Naive B cell (primary cell): ENCODE measurements around the gene CIRBP. TPM values are rescaled to one million over a fixed set of nuclear protein-coding genes. Genes with fewer than 3 reads are reported as not detected.
"Not testable (repeated sequence)": the region's sequence is repeated elsewhere in the genome, so short reads cannot be mapped to it uniquely, and the experiment has no call there.

Source experiments
- ATAC-seq, 2 donors: fragments of 150-1000 bp; cut with Tn5 transposase; 2 replicates each; pipeline ENCODE4 v1.10.0; 2021; ENCODE audit warnings: low read depth in 2 of 2, mild to moderate bottlenecking in 2 of 2, moderate library complexity in 2 of 2
- DNase-seq: peaks from one replicate; pipeline ENCODE4 v3.0.0; 2022
- H3K27ac Mint-ChIP-seq, 6 donors: one replicate each; pipeline ENCODE4 v1.8.0; 2020 to 2022; ENCODE audit warnings: mild to moderate bottlenecking in 6 of 6, mixed read lengths in 6 of 6, moderate library complexity in 5 of 6, inconsistent platforms in 2 of 6
- H3K27me3 Mint-ChIP-seq, 3 donors: one replicate each; pipeline ENCODE4 v1.8.0; 2021 to 2022; ENCODE audit warnings: mixed read lengths in 3 of 3, mild to moderate bottlenecking in 1 of 3
- H3K36me3 Mint-ChIP-seq, 2 donors: one replicate each; pipeline ENCODE4 v1.8.0; 2020 to 2022; ENCODE audit warnings: mixed read lengths in 2 of 2, inconsistent platforms in 1 of 2, mild to moderate bottlenecking in 1 of 2
- H3K4me1 Mint-ChIP-seq, 3 donors: one replicate each; pipeline ENCODE4 v1.8.0; 2020 to 2022; ENCODE audit warnings: mixed read lengths in 3 of 3, inconsistent platforms in 1 of 3, mild to moderate bottlenecking in 1 of 3, moderate library complexity in 1 of 3
- H3K4me3 Mint-ChIP-seq, 8 donors: one replicate each; pipeline ENCODE4 v1.8.0; 2020 to 2022; ENCODE audit warnings: mild to moderate bottlenecking in 8 of 8, mixed read lengths in 8 of 8, moderate library complexity in 8 of 8, inconsistent platforms in 2 of 8
- H3K9me3 Mint-ChIP-seq, 7 donors: one replicate each; pipeline ENCODE4 v1.8.0; 2020 to 2022; ENCODE audit warnings: mixed read lengths in 7 of 7, mild to moderate bottlenecking in 5 of 7, inconsistent platforms in 2 of 7, moderate library complexity in 1 of 7
- polyA plus RNA-seq, 6 donors: library from polyadenylated mRNA; unstranded; fragments of 300-500 nt; fragmentation: Illumina TruSeq; gene quantifications; one replicate each; pipeline ENCODE4 v1.2.3, GENCODE V29; 2021; ENCODE audit warnings: low read depth in 6 of 6

The CIRBP gene
- polyA plus RNA-seq, 6 donors from 2014 or later: 253 to 449 (median 334) TPM

DNA sequence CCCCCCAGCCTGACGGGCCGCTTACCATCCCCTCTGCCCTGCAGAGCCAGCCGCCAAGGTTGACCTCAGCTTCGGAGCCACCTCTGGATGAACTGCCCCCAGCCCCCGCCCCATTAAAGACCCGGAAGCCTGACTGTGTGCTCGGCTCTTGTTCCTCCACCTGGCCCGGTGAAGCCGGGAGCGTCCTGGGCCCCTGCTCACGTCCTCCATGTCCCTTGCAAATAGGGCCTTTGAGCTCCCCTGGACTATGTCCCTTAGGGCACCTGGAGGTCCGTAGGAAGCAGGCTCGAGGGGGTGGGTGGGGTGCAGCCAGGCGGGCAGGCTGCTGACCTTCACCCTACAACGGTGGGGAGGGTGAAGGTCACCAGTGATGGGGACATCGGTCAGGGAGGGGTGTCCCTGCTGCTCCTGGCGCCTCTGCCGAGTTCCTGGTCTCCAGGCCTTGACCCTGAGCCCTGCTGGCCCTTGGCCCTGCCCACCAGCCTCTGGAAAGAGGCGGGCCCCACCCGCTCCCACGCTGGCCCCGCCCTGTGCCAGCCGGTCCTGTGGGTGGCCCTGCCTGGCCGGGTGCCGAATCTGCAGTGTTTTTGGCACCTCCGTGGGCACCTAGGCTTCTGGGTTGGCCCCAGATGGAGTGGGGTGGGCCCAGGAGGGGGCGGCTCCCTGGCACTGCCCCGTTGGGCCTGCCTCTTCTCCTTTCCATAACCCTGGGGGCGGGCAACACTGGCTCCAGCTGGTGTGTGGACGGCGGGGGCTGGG, 24.3 kb upstream of the CIRBP start:
- H3K4me1 Mint-ChIP-seq: peaks cover 12 to 40% (median 18%) of the 10 kb centered on the region in 3 donors
- DNase-seq: no peak
- no peaks in the 10 kb centered on the region for H3K27me3 Mint-ChIP-seq
- H3K9me3 Mint-ChIP-seq: no peaks in the 10 kb centered on the region
- peak overlapping the region; percentile 15 to 98 (median 86) for H3K27ac Mint-ChIP-seq
- peak overlapping the region; percentile 68 to 88 (median 76) for H3K4me3 Mint-ChIP-seq
- ATAC-seq: no peak
- H3K36me3 Mint-ChIP-seq: no peaks in the 10 kb centered on the region

DNA sequence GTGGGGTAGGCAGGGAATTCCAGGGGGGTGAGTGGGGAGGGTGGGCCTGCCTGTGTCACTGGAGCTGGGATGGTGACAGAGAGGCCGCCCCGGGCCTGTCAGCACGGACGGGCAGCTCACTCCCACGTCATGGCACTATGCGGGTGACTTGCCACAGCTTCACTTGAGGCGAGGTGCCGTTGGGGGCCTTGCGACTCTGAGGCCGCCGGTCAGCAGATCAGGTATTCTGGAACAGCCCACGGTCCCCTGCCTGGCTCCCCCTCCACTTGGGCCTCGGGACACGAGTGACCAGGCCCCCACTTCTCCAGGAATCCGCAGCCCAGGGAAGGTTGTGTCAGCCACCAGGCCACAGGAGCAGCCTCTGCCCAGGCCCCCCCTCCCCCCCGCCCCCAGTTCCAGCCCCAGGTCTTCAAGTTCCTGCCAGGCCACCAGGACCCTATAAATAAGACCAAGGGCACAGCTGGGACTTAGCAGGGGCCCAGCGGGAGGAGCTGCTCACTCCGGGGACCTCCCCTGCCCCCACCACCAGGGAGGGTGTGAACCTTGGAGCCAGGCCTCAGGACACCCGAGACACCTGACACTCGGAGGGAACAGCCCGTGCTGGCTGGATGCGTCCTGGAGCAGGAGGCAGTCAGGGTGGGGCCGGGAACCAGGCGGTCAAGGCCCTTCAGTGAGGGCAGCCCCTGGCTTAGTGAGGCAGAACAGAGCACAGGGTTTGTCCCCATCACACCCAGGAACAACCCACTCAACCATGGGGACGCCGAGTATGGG, 23.5 kb upstream of the CIRBP start:
- H3K27me3 Mint-ChIP-seq: no peaks in the 10 kb centered on the region
- H3K4me1 Mint-ChIP-seq: peaks cover 12 to 39% (median 18%) of the 10 kb centered on the region in 3 donors
- peak overlapping the region in 1 of 6 donors; percentile 57 for H3K27ac Mint-ChIP-seq
- no peak for DNase-seq
- H3K36me3 Mint-ChIP-seq: no peaks in the 10 kb centered on the region
- H3K4me3 Mint-ChIP-seq: peak overlapping the region in 1 of 8 donors; percentile 74
- H3K9me3 Mint-ChIP-seq: no peaks in the 10 kb centered on the region
- no peak for ATAC-seq

DNA sequence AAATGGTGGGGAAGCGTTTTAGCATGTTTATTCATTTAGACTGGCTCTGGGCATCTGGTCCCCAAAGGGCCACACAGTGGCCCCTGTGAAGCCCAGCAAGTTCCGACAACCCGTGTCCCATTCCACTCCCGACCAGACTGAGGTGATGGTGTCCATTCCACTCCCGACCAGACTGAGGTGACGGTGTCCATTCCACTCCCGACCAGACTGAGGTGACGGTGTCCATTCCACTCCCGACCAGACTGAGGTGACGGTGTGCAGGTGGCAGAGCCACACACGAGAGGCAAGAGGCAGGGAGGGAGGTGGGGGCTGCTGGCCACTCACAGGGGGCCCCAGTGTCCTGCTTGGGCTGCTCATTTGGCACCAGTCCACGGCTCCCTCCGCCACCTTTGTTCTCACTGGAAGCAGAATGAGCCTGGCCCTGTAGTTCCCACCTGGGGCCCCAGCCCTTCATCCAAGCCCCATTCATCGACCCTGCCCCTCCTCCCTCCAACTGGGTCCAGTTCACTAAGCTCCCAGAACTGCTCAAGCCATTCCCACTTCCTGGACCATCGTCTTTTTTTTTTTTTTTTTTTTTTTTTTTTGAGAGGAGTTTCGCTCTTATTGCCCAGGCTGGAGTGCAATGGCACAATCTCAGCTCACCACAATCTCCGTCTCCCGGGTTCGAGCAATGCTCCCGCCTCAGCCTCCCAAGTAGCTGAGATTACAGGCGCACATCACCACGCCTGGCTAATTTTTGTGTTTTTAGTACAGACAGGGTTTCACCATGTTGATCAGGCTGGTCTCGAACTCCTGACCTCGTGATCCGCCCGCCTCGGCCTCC, 22.7 kb upstream of the CIRBP start:
- peaks cover 13 to 33% (median 15%) of the 10 kb centered on the region in 3 donors for H3K4me1 Mint-ChIP-seq
- not testable (repeated sequence) for DNase-seq, ATAC-seq, H3K9me3 Mint-ChIP-seq, H3K36me3 Mint-ChIP-seq, H3K27me3 Mint-ChIP-seq
- H3K27ac Mint-ChIP-seq: peak overlapping the region in 3 of 6 donors; percentile 33 to 70 (median 69)
- H3K4me3 Mint-ChIP-seq: peak overlapping the region in 4 of 8 donors; percentile 20 to 74 (median 49)

DNA sequence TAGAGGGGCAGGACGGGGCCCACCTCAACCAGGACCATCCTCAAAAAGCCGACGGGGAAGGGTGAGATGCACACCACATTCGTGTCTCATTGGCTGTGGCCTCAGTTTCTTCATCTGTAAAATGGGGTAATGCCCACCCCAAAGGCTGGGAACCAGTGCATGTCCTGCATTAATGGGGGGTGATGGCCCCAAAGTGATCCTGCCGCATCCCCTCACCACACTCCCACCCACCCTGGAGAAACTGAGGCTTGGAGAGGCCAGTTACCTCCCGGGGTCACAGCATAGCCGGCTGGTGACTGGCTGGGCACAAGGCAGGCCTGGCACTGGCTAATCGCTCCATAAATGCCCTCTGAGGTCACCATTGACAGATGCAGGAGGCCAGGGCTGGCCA, 21.4 kb upstream of the CIRBP start:
- H3K4me3 Mint-ChIP-seq: peak overlapping the region in 7 of 8 donors; percentile 20 to 85 (median 44)
- peak overlapping the region in 3 of 6 donors; percentile 57 to 84 (median 66) for H3K27ac Mint-ChIP-seq
- DNase-seq (no peak), ATAC-seq (no peak)
- no peaks in the 10 kb centered on the region for H3K27me3 Mint-ChIP-seq
- no peaks in the 10 kb centered on the region for H3K36me3 Mint-ChIP-seq
- H3K9me3 Mint-ChIP-seq: no peaks in the 10 kb centered on the region
- peaks cover 14 to 28% (median 16%) of the 10 kb centered on the region in 3 donors for H3K4me1 Mint-ChIP-seq

DNA sequence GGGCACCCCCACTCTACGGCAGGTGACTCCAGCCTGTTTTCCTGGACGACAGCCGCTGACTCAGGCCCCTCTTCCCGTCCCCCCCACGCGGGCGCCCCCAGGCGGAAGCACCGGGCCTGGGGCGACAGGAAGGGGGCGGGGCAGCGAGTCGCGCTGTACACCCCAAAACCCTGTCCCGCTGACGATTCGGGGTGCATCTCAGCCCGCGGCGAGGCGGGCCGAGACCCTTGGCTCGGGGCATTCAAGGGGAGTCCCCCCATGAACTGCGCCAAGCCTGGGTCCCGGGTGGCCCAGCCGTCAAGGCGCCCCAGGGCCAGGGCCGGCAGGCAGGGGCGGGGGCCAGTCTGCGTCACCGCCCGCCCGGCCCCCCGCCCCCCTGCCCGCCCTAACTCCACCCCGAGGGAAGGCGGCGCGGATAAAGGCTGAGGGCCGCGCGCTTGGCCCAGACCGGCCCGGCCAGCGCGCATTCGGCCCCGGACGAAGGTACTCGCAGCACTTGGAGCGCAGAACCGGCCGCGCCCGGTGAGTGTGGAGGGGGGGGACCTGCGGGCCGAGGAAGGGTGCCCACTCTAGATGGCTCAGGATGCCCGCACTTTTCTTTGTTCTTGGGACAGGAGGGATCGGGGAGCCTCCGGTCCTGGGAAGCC, 20.9 kb upstream of the CIRBP start, which contains the start of gene MIDN:
Gene MIDN, plus strand, starts transcription at position 445 of the 647 bp plus-strand sequence. CDS start 1,714 bp downstream, outside the sequence.
- peak within 1 kb of the TSS; percentile 64 to 93 (median 78) for H3K4me3 Mint-ChIP-seq
- H3K9me3 Mint-ChIP-seq: no peaks in the 10 kb centered on the region
- DNase-seq (peak; percentile 78), ATAC-seq (peak; percentile 2 to 8)
- H3K4me1 Mint-ChIP-seq: peaks cover 16 to 24% (median 17%) of the 10 kb centered on the region in 3 donors
- H3K27ac Mint-ChIP-seq: peak within 1 kb of the TSS in 5 of 6 donors; percentile 21 to 94 (median 86)
- H3K27me3 Mint-ChIP-seq: no peaks in the 10 kb centered on the region
- H3K36me3 Mint-ChIP-seq: no peaks in the 10 kb centered on the region

DNA sequence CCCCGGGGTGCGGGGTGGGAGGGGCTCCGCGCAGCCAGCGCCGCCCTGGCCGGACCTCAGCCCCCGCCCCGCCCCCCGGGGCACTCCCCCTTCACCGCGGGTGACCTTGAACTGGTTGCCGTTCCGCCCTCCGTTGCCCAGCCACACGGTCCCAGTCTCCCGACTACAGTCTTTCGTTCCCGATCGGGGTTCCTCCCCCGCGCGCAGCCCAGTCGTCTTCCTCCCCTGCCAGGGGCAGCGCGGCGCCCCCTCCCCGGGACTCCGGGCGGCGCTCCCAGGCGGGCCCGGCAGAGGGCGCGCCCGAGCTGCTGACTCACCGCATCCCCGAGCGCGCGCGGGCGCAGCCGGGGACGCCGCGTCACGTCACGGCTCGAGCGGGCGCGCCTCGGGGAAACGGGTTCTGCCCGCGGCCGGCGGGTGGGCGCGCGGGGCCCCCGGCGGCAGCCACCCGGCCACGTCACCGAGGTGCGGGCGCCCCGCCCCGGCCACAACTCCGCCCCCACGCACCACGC, 20.3 kb upstream of the CIRBP start:
- peak; percentile 84 for DNase-seq
- H3K4me3 Mint-ChIP-seq: peak overlapping the region; percentile 64 to 89 (median 76)
- peak overlapping the region in 2 of 6 donors; percentile 80 to 84 for H3K27ac Mint-ChIP-seq
- peak; percentile 24 to 29 for ATAC-seq
- H3K4me1 Mint-ChIP-seq: peaks cover 20 to 25% (median 21%) of the 10 kb centered on the region in 3 donors
- no peaks in the 10 kb centered on the region for H3K9me3 Mint-ChIP-seq
- H3K27me3 Mint-ChIP-seq: no peaks in the 10 kb centered on the region
- no peaks in the 10 kb centered on the region for H3K36me3 Mint-ChIP-seq

DNA sequence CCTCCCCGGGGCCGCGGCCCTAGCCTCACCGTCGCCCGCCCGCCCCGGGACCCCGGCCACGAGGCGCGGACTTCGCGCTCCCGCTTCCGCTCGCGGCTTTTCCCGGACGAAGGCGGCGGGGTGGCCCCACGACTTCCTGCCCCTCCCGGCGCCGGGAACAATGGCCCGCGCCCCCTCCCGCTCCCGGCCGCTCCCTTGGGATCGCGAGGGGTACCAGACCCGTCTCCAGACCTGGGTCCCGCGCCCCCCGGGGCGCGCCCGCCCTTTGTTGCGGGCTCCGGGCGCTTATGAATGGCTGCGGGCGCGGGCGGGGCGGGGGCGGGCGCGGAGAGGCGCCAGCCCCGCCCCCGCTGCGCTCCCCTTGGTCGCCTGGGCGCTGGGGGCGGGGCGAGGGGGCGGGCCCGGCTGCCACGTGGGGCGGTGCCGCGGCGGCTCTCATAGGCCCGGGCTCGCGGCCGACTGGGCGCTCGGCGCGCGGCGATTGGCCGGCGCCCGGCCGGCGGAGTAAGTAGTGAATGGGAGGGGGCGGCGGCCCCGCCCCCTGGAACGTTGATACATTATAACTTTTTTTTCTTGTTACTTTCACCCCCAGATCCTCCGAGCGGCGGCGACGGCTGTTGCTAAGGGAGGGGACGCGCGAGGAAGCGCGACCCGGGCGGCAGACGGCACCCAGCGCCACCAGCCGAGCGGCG, 19.7 kb upstream of the CIRBP start:
- peak overlapping the region; percentile 89 to 97 (median 94) for H3K27ac Mint-ChIP-seq
- ATAC-seq (peak; percentile 55 to 62), DNase-seq (peak; percentile 94)
- peaks cover 19 to 25% (median 22%) of the 10 kb centered on the region in 3 donors for H3K4me1 Mint-ChIP-seq
- no peaks in the 10 kb centered on the region for H3K27me3 Mint-ChIP-seq
- peak overlapping the region; percentile 82 to 94 (median 90) for H3K4me3 Mint-ChIP-seq
- H3K9me3 Mint-ChIP-seq: no peaks in the 10 kb centered on the region
- no peaks in the 10 kb centered on the region for H3K36me3 Mint-ChIP-seq

DNA sequence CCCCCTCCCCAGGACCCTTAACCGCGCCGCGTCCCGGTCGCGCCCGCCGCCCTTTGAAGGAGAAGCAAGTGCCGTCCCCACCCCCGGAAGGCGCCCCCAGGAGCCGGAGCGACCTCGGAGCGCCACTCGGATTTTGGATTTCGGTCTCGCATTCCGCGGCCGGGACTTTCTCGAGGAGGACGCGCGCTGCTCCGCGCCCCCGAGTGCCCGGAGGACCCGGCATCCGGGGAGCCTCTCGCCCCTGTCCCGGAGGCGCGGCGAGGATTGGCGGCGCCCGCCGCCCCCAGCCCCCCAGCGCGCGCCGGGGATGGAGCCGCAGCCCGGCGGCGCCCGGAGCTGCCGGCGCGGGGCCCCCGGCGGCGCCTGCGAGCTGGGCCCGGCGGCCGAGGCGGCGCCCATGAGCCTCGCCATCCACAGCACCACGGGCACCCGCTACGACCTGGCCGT, 19.1 kb upstream of the CIRBP start:
- H3K27me3 Mint-ChIP-seq: no peaks in the 10 kb centered on the region
- DNase-seq (no peak), ATAC-seq (no peak)
- no peaks in the 10 kb centered on the region for H3K36me3 Mint-ChIP-seq
- peak overlapping the region; percentile 82 to 94 (median 90) for H3K4me3 Mint-ChIP-seq
- no peaks in the 10 kb centered on the region for H3K9me3 Mint-ChIP-seq
- peaks cover 16 to 26% (median 22%) of the 10 kb centered on the region in 3 donors for H3K4me1 Mint-ChIP-seq
- H3K27ac Mint-ChIP-seq: peak overlapping the region in 5 of 6 donors; percentile 89 to 94 (median 93)

GRCh38 chr19:1250437-1251260, 18.5 kb upstream of the CIRBP start:
- ATAC-seq (peak in 1 of 2 donors; percentile 4), DNase-seq (peak; percentile 70)
- peaks cover 16 to 29% (median 28%) of the 10 kb centered on the region in 3 donors for H3K4me1 Mint-ChIP-seq
- H3K36me3 Mint-ChIP-seq: no peaks in the 10 kb centered on the region
- H3K27ac Mint-ChIP-seq: peak overlapping the region in 5 of 6 donors; percentile 56 to 97 (median 95)
- no peaks in the 10 kb centered on the region for H3K9me3 Mint-ChIP-seq
- H3K27me3 Mint-ChIP-seq: no peaks in the 10 kb centered on the region
- peak overlapping the region; percentile 85 to 95 (median 91) for H3K4me3 Mint-ChIP-seq

- Mint-ChIP-seq H3K27me3 (no peaks in the 10 kb centered on the region), H3K4me1 (peaks cover 16 to 30% (median 22%) of the 10 kb centered on the region in 3 donors), H3K4me3 (peak overlapping the region; percentile 85 to 95 (median 90)), H3K9me3 (no peaks in the 10 kb centered on the region), H3K36me3 (no peaks in the 10 kb centered on the region), H3K27ac (peak overlapping the region; percentile 84 to 97 (median 94))
- ATAC-seq (no peak), DNase-seq (peak; percentile 51)
Measured at GRCh38 chr19:1251330-1252220, 17.6 kb upstream of the CIRBP start.
